ENCODE results near the gene EXTL1. TPM values are rescaled to one million over a fixed set of nuclear protein-coding genes. Genes with fewer than 3 reads are reported as not detected.
A peak's percentile ranks its signal among the peaks of the same experiment; 100 is the strongest.

Gene EXTL1
- total RNA-seq, 1 donor from 2014 or later, result 1.8 TPM

GRCh38 chr1:25997828-25998761 lies 23.5 kb upstream of the EXTL1 start, which contains the start of gene PAFAH2:
PAFAH2 (minus strand) TSS chr1:25998063; CDS start chr1:25990816, 7,247 bp downstream.
- Mint-ChIP-seq H3K9me3 (ENCODE audit: unreplicated experiment) (no peaks in the 10 kb centered on the region), H3K36me3 (ENCODE audit: low read depth, unreplicated experiment) (no peaks in the 10 kb centered on the region), H3K4me1 (ENCODE audit: unreplicated experiment) (peaks cover 15% of the 10 kb centered on the region), H3K27ac (ENCODE audit: unreplicated experiment) (peak within 1 kb of the TSS; percentile 98), H3K27me3 (ENCODE audit: unreplicated experiment) (peaks cover 4% of the 10 kb centered on the region), H3K4me3 (ENCODE audit: unreplicated experiment) (peak within 1 kb of the TSS; percentile 93)
- peak; percentile 93 for DNase-seq (ENCODE audit: low spot score)
- TF ChIP-seq CTCF (IDR thresholded peaks at IDR 0.05; ENCODE audit: unreplicated experiment), result peak; percentile 99

GRCh38 chr1:25999041-25999800 lies 22.4 kb upstream of the EXTL1 start:
- no peak for TF ChIP-seq CTCF (IDR thresholded peaks at IDR 0.05; ENCODE audit: unreplicated experiment)
- Mint-ChIP-seq H3K27me3 (ENCODE audit: unreplicated experiment) (peaks cover 4% of the 10 kb centered on the region), H3K27ac (ENCODE audit: unreplicated experiment) (no peak overlapping the region), H3K4me3 (ENCODE audit: unreplicated experiment) (no peak overlapping the region), H3K36me3 (ENCODE audit: low read depth, unreplicated experiment) (no peaks in the 10 kb centered on the region), H3K9me3 (ENCODE audit: unreplicated experiment) (no peaks in the 10 kb centered on the region), H3K4me1 (ENCODE audit: unreplicated experiment) (peaks cover 15% of the 10 kb centered on the region)
- no peak for DNase-seq (ENCODE audit: low spot score)

- peaks cover 3% of the 10 kb centered on the region for H3K27me3 Mint-ChIP-seq (ENCODE audit: unreplicated experiment)
- H3K9me3 Mint-ChIP-seq (ENCODE audit: unreplicated experiment), result no peaks in the 10 kb centered on the region
- peaks cover 4% of the 10 kb centered on the region for H3K4me1 Mint-ChIP-seq (ENCODE audit: unreplicated experiment)
- H3K36me3 Mint-ChIP-seq (ENCODE audit: low read depth, unreplicated experiment), result no peaks in the 10 kb centered on the region
- no peak overlapping the region for H3K4me3 Mint-ChIP-seq (ENCODE audit: unreplicated experiment)
- H3K27ac Mint-ChIP-seq (ENCODE audit: unreplicated experiment), result no peak overlapping the region
- no peak for DNase-seq (ENCODE audit: low spot score)
- TF ChIP-seq CTCF (IDR thresholded peaks at IDR 0.05; ENCODE audit: unreplicated experiment), result no peak
These were observed 18.3 kb upstream of the EXTL1 start for GRCh38 chr1:26003262-26003661.

DNA sequence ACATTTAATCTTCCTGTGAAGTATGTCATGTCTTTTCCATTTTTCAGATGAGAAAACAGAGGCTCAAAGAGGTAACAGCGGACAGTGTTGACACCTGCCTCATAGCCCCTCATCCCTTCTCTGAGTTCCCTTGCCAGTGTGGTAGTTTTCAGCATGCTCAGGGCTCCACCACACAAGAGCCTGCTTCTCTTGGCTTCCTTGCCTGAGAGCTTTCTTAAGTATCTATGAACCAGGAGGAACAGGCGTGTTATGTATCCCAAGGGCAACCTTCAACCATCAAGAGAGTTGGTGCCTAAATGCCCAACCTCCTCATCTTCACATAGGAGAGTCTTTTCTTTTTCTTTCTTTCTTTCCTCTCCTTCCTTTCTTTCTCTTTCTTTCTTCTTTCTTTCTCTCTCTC lies 17.8 kb upstream of the EXTL1 start:
- Mint-ChIP-seq H3K36me3 (ENCODE audit: low read depth, unreplicated experiment) (no peaks in the 10 kb centered on the region), H3K27ac (ENCODE audit: unreplicated experiment) (no peak overlapping the region), H3K9me3 (ENCODE audit: unreplicated experiment) (no peaks in the 10 kb centered on the region), H3K4me1 (ENCODE audit: unreplicated experiment) (peaks cover under 1% of the 10 kb centered on the region), H3K4me3 (ENCODE audit: unreplicated experiment) (no peak overlapping the region), H3K27me3 (ENCODE audit: unreplicated experiment) (peaks cover 3% of the 10 kb centered on the region)
- TF ChIP-seq CTCF (IDR thresholded peaks at IDR 0.05; ENCODE audit: unreplicated experiment), result no peak
- no peak for DNase-seq (ENCODE audit: low spot score)

Measured in endothelial cell (in vitro differentiated cells).